ACHN (cell line): ENCODE data around the gene CD300LF.

Experiments used
- DNase-seq: peaks from one replicate; pipeline ENCODE4 v3.0.0-alpha.2; 2015
- in situ Hi-C: cut with HindIII; loops from 2 replicates; pipeline ENCODE4 v1.10.0; 2017; ENCODE audit warnings: low sequenced_read_pairs, low pct_ligation_motif_present, low pct_unique_long_range_greater_than_20kb

Gene CD300LF

DNA sequence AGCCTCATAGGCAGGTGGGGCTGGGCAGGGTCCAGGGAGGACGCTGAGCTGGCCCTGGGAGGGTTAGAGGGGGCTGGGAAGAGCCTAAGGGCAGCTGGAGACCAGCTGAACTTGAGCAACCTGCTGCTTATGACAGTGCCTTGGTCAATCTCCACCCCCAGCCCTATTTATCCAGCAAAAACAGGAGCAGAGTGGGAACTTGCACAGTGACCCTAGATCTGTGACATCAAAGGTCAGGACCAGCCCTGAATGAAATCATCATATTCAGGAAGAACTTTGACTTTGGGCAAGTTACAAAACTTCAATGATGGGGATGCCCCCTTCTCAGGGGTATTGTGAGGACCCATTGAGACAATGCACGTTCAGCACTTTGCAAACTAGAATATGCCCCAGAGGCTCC, 9.4 kb downstream of the CD300LF start:
- DNase-seq = no peak
- in situ Hi-C loops = no loop called here

DNA sequence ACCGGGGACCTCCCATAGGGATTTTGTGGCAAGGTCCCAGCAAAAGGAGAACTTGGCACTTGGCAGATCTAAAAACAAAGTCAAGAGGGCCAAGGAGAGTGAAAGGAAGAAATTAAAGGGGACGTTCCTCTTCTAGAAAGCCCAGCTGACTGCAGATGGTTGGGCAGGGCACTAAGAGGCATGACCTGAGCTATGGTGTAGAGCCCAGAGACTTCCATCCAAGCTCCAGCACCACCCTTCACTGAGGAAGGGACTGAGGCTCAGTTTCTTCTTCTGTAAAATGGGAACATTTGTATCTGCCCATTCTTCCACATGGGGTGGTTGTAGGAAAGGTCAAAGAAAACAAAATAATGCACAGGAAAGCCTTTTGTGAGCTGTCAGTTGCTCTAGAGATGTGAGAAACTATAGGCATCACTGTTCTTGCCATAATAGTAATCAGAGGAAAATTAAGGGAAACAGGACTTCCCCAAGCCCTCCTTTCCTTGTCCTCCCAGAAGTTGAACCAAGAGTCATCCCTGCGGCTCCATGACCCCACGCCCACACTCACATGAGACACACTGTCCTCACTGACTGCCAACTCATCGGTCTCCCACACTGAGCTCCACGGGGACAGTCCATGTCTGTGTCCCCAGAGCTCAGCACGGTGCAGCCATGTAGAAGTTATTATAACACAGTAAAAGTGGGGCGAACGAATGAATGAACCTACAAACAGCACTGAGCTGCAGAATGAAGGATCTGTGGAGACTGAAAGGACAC, 10.4 kb downstream of the CD300LF start:
- no peak for DNase-seq
- in situ Hi-C loops = no loop called here

DNA sequence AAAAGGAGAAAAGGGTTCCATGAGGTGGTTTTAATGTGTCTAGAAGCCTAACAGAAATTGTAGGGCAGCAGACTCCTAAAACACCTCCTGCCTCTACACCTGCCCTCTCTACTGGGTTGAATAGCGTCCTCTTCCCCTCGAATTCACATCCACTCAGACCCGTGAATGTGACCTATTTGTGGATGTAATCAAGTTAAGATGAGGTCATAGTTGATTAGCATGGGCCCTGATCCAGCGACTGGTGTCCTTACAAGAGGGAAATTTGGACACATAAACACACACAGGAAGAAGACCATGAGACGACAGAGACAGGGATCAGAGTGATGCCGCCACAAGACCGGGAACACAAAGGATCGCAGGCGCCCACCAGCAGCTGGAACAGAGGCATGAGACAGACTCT, 13.5 kb downstream of the CD300LF start:
- in situ Hi-C loops = no loop called here
- no peak for DNase-seq

DNA sequence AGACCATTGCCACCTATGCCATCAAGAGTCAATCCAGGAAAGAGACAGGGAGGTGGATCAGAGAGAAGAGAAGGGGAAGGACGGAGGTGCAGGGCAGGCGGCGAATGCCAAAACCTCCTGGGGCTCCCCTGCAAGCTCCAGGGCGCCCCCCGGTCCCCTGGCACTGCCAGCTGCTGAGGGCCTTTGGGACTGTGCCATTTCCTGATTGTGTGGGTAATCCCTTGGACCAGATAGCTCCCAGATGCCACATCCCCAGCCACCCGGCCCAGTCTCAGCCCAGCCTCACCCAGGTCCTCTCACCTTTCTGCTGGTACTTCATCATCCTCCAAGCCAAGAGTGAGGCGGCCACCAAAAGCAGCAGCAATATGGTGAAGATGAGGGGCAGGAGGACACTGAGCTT, 14.7 kb downstream of the CD300LF start:
- no peak for DNase-seq
- in situ Hi-C loops = no loop called here

DNA sequence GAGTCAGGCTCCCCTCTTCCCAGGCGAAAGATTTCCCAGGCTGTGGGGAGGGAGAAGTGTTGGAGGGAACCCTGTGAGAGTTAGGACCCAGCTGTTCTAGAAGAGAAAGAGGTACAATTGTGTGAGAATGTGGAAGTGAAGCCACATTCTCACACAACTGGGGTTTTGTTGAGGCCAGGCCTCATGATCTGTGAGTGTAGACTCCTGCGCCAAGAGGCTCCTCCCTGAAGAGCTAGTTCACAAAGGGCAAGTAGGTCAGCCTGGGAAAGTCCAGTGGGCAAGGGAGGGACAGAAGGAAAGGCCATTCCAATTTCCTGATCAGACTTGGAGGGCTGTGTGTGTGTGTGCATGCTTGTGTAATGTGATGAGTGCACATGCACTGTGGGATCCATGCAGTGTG, 15.2 kb downstream of the CD300LF start:
- in situ Hi-C loops = no loop called here
- no peak for DNase-seq

DNA sequence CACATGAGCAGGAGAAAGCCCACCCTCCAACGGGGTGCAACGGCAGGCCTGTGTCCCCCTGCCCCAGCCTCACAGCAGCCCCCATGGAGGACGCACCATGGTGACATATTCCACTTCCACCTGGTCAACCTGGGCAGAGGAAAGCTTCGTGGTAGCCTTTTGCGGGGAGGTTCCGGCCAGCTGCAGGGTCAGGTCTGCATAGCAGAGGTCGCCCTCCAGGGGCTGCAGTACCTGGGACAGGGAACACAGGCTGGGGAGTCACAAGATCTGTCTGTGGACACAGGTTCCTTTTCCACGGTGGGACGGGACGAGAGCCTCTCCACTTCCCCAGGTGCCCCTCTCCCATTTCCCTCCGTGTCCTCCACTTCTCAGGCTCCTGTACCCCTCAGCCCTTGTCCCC, 17.1 kb downstream of the CD300LF start:
- in situ Hi-C loops = no loop called here

DNA sequence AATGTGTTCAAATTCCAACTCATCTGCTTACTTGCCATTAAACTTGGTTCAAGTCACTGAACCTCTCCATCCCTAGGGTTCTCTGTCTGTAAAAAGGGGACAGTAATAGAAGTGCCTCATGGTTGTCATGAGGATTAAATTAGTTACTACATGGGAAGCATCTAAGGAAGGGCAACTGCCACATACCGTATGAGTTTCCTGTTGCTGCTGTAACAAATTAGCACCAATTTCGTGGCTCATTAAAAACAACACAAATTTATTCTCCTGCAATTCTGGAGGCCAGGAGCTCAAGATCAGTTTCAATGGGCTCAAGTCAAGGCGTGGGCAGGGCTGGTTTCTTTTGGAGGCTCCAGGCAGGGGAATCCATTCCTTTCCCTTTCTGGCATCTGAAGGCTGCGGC, 18.6 kb downstream of the CD300LF start:
- in situ Hi-C loops = no loop called here
- DNase-seq = no peak

More for the DNA sequence above, 17.1 kb downstream of the CD300LF start:
- DNase-seq = no peak

DNA sequence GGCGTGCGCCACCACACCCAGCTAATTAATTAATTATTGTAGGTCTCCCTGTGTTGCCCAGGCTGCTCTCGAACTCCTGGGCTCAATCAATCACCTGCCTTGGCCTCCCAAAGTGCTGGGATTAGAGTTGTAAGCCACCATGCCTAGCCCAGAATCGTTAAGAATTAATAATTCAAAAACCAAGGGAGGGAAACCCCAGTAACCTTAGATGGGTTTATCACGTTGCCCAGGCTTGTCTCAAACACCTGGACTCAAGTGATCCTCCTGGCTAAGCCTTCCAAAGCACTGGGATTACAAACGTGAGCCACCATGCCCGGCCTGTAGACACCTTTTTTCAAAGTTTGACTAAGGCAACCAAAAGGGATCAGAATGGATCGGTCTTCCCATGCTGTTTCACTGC, 21.6 kb downstream of the CD300LF start:
- no peak for DNase-seq
- in situ Hi-C loops = no loop called here

DNA sequence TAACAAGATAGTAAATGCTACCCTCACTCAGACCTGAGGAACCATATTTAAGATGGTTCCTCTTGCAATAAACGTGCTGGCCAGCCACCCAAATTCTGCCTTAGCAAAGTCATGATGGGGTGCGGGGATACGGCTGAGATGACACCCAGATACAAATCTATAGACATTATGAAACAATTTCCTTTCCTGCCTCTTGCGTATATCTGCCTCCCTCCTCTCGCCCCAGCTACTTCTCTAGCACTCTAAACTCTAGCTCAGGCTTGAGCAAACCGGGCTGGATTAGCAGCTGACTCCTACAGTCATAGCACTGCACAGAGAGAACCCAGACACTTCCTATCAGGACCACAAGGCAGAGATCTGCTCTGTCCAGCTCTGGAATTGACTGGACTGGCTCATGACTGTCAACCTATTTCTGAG, 22.3 kb downstream of the CD300LF start:
- no peak for DNase-seq
- in situ Hi-C loops = no loop called here

DNA sequence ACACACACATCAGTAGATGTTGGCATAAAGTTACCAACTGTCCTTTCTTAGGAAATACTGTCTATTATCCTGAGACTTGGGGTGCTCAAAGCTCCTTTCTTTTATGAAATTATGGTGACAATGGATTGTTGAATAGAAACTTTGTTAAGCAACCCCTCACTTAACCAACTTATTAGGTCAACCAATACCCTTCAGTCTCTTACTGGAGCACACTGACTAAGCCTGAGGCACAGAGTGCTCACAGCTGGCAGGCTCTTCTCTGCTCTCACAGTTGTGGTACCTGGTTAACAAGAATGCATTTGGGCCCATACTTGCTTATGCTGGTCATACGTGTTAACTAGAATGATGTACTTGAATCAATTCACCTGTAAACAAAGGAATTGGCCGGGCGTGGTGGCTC, 24.8 kb downstream of the CD300LF start:
- no peak for DNase-seq
- in situ Hi-C loops = no loop called here

DNA sequence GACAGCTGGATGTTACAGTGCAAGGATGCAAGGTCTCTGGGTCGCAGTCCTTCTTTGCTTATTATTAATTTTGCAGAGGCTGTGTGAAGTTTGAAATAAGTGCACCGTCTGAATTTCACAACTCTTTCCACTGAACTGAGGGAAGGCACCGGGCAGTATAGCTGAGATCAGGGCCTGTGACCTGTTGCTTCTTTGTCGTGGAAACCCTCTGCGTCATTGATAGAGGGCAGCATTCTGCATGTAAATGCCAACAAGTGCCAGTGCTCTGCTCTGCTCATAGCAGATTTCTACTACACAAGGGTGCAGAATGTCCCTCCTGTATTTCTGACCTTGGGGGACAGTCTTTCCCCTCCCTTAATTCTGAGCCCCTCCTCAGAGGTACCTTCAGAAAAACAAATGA, 26.0 kb downstream of the CD300LF start:
- in situ Hi-C loops = no loop called here
- no peak for DNase-seq

DNA sequence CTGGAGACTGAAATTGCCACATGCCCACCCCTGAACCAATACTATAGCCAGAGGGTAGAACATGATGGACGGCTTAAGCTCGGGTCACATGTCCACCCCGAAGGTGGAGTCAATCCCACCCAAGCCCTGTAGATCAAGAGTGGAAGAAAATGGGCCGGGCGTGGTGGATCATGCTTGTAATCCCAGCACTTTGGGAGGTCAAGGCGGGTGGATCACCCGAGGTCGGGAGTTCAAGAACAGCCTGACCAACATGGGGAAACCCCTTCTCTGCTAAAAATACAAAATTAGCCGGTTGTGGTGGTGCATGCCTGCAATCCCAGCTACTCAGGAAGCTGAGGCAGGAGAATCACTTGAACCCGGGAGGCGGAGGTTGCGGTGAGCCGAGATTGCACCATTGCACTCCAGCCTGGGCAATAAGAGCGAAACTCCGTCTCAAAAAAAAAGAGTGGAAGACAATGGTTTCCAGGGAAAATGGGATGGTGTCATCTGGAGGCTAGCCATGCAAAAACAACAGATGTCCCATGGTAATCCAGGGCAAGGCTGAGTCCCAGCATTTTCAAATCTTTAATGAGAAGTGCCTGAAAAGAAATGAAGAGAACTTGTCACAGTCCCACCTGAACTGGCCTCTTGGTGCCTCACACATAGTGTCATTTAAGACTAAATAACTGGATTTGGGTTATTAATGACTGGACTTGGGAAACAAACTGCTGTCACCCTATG, 30.1 kb downstream of the CD300LF start:
- no peak for DNase-seq
- in situ Hi-C loops = no loop called here

DNA sequence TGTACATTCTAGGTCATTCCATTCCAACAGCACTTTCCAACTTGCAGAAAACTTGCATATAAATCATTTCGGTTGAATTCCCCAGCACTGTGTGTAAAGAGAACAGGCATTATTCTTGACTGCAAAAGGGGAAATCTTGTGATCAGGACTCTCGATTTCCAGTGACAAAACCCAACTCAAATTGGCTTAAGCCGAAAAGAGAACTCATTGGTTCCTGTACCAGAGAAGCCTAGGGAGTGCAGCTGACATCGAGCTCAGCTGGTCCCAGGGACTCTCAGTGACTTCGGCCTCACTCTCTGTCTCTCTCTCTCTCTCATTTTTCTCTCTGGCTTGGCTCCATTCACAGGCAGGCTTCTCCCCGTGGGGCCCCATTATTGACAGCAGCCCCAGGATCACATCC, 30.7 kb downstream of the CD300LF start:
- in situ Hi-C loops = no loop called here
- no peak for DNase-seq

DNA sequence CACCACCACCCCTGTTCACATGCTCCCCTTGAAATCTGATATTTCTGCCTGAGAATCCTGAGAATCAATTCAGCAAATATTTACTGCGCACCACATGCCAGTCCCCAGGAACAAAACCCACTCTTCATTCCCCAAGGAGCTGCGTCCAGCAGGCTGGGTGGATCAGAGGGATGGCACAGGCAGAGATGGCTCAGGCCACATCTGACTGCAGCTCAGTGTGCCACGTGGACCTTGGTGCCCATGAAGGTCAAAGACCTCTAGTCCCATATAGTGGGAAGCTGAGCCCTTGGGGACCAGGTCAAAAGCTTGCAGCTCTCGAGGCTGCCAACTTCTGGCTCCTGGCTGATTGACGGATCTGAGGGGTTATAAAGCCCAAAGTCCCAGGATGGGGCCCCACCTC, 31.8 kb downstream of the CD300LF start:
- in situ Hi-C loops = no loop called here

DNA sequence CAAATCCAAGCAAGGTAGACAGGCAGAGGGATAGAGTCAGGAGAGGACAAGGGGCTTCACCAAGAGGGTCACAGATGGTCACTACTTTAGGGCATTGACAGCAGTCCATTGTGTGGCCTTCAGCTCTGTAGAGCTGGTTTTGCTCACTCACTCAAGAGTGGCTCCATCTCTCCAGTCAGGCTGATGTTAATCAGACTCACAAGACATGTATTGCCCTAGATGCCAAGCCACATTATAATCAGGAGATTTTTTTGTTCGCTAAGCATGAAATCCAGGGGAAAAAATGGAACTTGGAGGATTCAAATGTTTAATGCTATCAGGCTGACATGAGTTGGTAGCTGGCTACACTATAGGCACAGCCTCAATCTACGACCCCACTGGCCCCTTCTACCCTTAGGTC, 32.5 kb downstream of the CD300LF start:
- in situ Hi-C loops = no loop called here
- DNase-seq = peak; percentile 33

More for the DNA sequence above, 31.8 kb downstream of the CD300LF start:
- no peak for DNase-seq

DNA sequence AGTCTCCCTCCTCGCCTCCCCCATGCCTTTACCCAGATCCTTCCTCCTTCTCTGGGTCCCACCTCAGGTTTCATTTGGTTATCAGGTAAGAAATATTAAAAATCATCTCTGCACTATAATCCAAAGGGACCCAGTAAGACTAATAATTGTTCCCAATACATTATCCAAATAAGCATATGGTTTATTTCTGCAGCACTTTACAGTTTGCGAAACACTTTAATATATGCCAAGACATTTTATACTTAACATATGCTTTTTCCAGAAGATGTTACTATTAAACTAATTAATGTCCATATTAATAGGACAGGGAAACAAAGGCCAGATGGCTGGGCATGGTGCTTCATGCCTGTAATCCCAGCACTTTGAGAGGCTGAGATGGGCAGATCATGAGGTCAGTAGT, 33.3 kb downstream of the CD300LF start:
- in situ Hi-C loops = no loop called here
- no peak for DNase-seq

DNA sequence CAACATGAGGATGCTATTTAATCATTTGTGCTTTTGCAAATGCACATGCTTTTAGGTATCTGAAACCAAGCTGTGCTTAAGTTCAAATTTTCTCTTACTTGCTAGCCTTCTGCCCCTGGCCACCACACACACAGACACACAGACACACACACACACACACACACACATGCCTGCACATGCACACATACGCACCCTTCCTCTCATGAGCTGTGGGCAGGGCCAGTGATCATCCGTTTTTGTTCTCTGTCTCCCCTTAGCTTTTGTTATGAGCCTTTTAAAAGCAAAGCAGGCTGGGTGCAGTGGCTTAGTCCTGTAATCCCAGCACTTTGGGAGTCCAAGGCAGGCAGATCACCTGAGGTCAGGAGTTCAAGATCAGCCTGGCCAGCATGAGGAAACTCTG, 34.2 kb downstream of the CD300LF start:
- DNase-seq = no peak

DNA sequence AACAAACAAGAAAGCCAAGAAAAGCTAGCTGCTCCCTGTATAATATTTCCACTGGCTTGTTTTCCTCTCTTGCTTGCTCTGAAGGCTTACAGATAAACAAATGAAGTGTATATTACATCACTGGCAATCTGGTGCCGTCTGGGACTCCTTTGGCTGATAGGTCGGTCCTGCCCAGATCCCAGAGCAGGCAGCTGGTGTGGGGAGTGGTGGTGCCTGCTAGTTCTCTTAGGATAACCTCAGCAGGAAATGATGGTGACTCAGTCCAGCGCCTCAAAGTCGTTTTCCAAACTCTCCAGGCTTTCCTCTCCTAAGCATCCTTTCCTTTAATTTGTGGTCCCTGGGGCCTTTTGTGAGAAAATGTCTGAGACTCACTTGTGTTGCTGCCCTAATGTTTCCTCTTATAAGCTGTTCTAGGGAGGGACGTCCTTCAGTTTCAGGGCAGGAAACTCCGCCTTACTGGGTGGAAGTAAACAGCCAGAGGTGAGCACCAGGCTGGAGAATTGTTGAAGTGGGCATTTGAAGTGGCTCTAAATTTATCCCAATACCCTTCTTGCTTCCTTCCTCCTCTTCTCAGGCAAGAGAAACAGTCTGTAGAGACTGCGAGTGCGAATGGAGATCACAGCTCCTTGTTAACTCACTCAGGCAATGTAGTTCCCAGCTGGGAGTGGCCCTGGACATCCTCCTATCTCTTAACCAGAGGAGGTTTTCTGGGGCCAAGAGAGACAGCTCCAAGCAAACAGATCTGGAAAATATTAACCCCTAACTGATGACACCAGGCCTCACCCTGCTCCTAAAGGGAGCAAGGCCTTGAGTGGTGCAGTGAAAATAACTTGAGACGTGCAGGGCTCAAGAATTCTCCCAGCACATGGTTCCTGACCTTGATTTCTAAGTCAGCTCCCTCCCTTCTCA, 34.9 kb downstream of the CD300LF start:
- DNase-seq = peak; percentile 15
- in situ Hi-C loops = no loop called here

More for the DNA sequence above, 34.2 kb downstream of the CD300LF start:
- in situ Hi-C loops = no loop called here
